ENCODE data around the gene NR1H4.

- TF ChIP-seq CTCF (conservative IDR thresholded peaks at IDR 0.05 in 1 of 2, IDR thresholded peaks at IDR 0.05 in 1 of 2; ENCODE audit: extremely low read depth in 1 of 2, insufficient read depth in 1 of 2, low read depth in 1 of 2, low read length in 2 of 2) = no peak
- TF ChIP-seq EZH2 (IDR thresholded peaks at IDR 0.05; ENCODE audit: borderline replicate concordance, low read length) = no peak
Observed at GRCh38 chr12:100493396-100494012, 19.8 kb downstream of the NR1H4 start.
